CD14-positive monocyte (primary cell): Measurements from ENCODE around the gene SYNJ2. TPM values are rescaled to one million over a fixed set of nuclear protein-coding genes. Genes with fewer than 3 reads are reported as not detected.

Experiments used
- DNase-seq, 3 donors: peaks; one replicate each; pipeline ENCODE4 v3.0.0-alpha.2; 2011 to 2022
- H2AFZ ChIP-seq: 2 replicates; pipeline ENCODE4 v1.6.0; 2012; ENCODE audit warnings: mild to moderate bottlenecking, low read depth, low read length, inconsistent platforms; ENCODE audit not compliant: insufficient read depth, poor library complexity, severe bottlenecking
- H3K27ac ChIP-seq, 2 donors: 1 replicate in 1 of 2; 2 replicates in 1 of 2; pipeline ENCODE4 v1.5.1; 2012 to 2013; ENCODE audit warnings: low read length in 2 of 2, control low read depth in 1 of 2, inconsistent platforms in 1 of 2, low read depth in 1 of 2, mild to moderate bottlenecking in 1 of 2
- H3K27me3 ChIP-seq, 2 donors: one replicate each; pipeline versions ENCODE4 v1.6.0 to v1.6.1; 2011 to 2013; ENCODE audit warnings: low read length in 2 of 2; ENCODE audit not compliant: control insufficient read depth in 2 of 2, insufficient read depth in 2 of 2
- H3K36me3 ChIP-seq, 2 donors: replicated peaks in 1 of 2; 1 replicate in 1 of 2; 2 replicates in 1 of 2; pipeline versions ENCODE4 v1.5.1 to v1.6.1; 2012 to 2013; ENCODE audit warnings: low read length in 2 of 2, control low read depth in 1 of 2, inconsistent platforms in 1 of 2, mild to moderate bottlenecking in 1 of 2; ENCODE audit not compliant: insufficient read depth in 2 of 2, control insufficient read depth in 1 of 2
- H3K4me1 ChIP-seq, 2 donors: 1 replicate in 1 of 2; 2 replicates in 1 of 2; pipeline versions ENCODE4 v1.5.1 to v1.6.1; 2012 to 2013; ENCODE audit warnings: low read length in 2 of 2, control low read depth in 1 of 2, inconsistent platforms in 1 of 2, mild to moderate bottlenecking in 1 of 2, moderate library complexity in 1 of 2; ENCODE audit not compliant: insufficient read depth in 2 of 2, control insufficient read depth in 1 of 2
- H3K4me2 ChIP-seq: replicated peaks from 2 replicates; pipeline ENCODE3; 2012; ENCODE audit warnings: low read length, moderate library complexity, mild to moderate bottlenecking; ENCODE audit not compliant: poor library complexity, severe bottlenecking; ENCODE audit errors: extremely low read depth
- H3K4me3 ChIP-seq, 3 experiments: fragments of 200-600 bp in 1 of 3; sonication (generic) in 1 of 3; replicated peaks in 1 of 3; 1 replicate in 2 of 3; 2 replicates in 1 of 3; pipeline ENCODE4 v1.5.1; 2011 to 2013; ENCODE audit warnings: low read length in 3 of 3, mild to moderate bottlenecking in 3 of 3, control low read depth in 2 of 3, low read depth in 2 of 3, inconsistent platforms in 1 of 3, moderate library complexity in 1 of 3
- H3K79me2 ChIP-seq: 2 replicates; pipeline ENCODE4 v1.6.0; 2012; ENCODE audit warnings: mild to moderate bottlenecking, control low read depth, inconsistent platforms, low read length, moderate library complexity; ENCODE audit not compliant: insufficient read depth
- H3K9ac ChIP-seq: 2 replicates; pipeline ENCODE4 v1.6.0; 2017; ENCODE audit warnings: low read length, mild to moderate bottlenecking; ENCODE audit not compliant: insufficient read depth, poor library complexity, severe bottlenecking
- H3K9me3 ChIP-seq, 2 donors: replicated peaks in 1 of 2; 1 replicate in 1 of 2; 2 replicates in 1 of 2; pipeline versions ENCODE4 v1.5.1 to v1.6.1; 2012 to 2013; ENCODE audit warnings: low read length in 2 of 2, control low read depth in 1 of 2; ENCODE audit not compliant: control insufficient read depth in 1 of 2, insufficient read depth in 1 of 2
- H4K20me1 ChIP-seq: 2 replicates; pipeline ENCODE4 v1.6.0; 2012; ENCODE audit warnings: mild to moderate bottlenecking, low read length, control low read depth, moderate library complexity; ENCODE audit not compliant: insufficient read depth
- H3K27ac Mint-ChIP-seq, 7 donors: one replicate each; pipeline ENCODE4 v1.8.0; 2020; ENCODE audit warnings: mild to moderate bottlenecking in 7 of 7, mixed read lengths in 7 of 7, moderate library complexity in 6 of 7, inconsistent platforms in 2 of 7
- H3K27me3 Mint-ChIP-seq, 3 donors: one replicate each; pipeline ENCODE4 v1.8.0; 2021 to 2022; ENCODE audit warnings: low read depth in 3 of 3, mild to moderate bottlenecking in 3 of 3, mixed read lengths in 3 of 3, moderate library complexity in 3 of 3, inconsistent platforms in 1 of 3
- H3K36me3 Mint-ChIP-seq, 2 donors: one replicate each; pipeline ENCODE4 v1.8.0; 2020; ENCODE audit warnings: mixed read lengths in 2 of 2, inconsistent platforms in 1 of 2, mild to moderate bottlenecking in 1 of 2
- H3K4me1 Mint-ChIP-seq: one replicate; pipeline ENCODE4 v1.8.0; 2020; ENCODE audit warnings: mild to moderate bottlenecking, mixed read lengths
- H3K4me3 Mint-ChIP-seq, 2 donors: one replicate each; pipeline ENCODE4 v1.8.0; 2020; ENCODE audit warnings: mild to moderate bottlenecking in 2 of 2, mixed read lengths in 2 of 2, moderate library complexity in 1 of 2
- H3K9me3 Mint-ChIP-seq, 7 donors: one replicate each; pipeline ENCODE4 v1.8.0; 2020 to 2022; ENCODE audit warnings: mixed read lengths in 7 of 7, mild to moderate bottlenecking in 6 of 7, moderate library complexity in 6 of 7, inconsistent platforms in 2 of 7
- WGBS: methylation state at CpG from one replicate; pipeline ENCODE4 v1.1.5; 2013; ENCODE audit warnings: missing lambda C conversion rate; ENCODE audit not compliant: insufficient coverage; 5-methylcytosine and 5-hydroxymethylcytosine counted together
- intact Hi-C, 2 donors: fragments of 100-400 bp; cut with micrococcal nuclease; formaldehyde crosslinking; loops; one replicate each; pipeline versions ENCODE4 v1.15.0 to v1.15.1; 2023
- polyA plus RNA-seq, 3 donors: library from polyadenylated mRNA; depleted of rRNA in 1 of 3; unstranded in 2 of 3; stranded (reverse) in 1 of 3; fragments of 300-500 nt in 2 of 3; fragments of >200 nt in 1 of 3; fragmentation: Illumina TruSeq in 2 of 3; gene quantifications; 1 replicate in 2 of 3; 2 replicates in 1 of 3; pipeline ENCODE4 v1.2.3, GENCODE V29; 2012 to 2021
- TF ChIP-seq, protein P1 (sequence below): fragments of 200-600 bp; IDR thresholded peaks from one replicate; pipeline ENCODE4 v1.8.0; 2022; ENCODE audit warnings: antibody characterized with exemption, mild to moderate bottlenecking

The SYNJ2 gene
- polyA plus RNA-seq, 3 donors, result 0.82 to 2.0 (median 1.6) TPM

DNA sequence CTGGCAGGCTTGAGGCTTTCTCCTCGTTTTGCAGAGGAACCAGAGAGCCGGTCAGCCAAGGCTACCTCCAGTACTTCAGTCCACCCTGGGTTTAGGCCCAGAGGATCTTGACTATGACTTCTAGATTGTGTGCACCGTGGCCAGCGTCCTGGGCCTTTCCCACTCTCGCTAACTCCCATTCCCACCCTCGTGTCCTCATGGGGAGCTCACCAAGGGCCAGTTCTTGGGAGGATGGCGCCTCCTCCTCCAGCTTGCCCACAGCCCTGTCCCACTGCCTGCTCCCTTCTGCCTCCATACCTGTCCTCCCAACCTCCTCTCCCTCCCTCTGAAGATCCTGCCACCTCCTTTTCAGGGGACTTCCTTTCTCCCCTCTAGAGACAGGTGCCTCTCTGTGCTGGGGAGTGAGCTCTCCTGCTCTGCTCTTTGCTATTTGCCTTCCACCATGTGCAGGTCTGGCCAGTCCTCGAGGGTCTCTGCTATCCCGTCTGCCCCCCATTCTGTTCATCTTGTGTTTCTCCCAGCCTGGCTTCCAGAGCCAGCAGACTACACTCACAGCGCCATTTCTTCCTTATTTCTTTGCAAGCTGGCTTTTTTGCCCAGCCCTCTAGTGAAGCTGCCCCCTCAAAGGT lies 4.4 kb upstream of the SYNJ2 start:
- Histone ChIP-seq H3K4me3 (no peak overlapping the region), H3K4me1 (peaks cover 27% of the 10 kb centered on the region in 2 donors), H3K79me2 (no peaks in the 10 kb centered on the region), H2AFZ (no peak overlapping the region), H3K36me3 (no peaks in the 10 kb centered on the region), H3K9ac (no peak overlapping the region), H3K9me3 (peaks cover 0 to 6% of the 10 kb centered on the region in 2 donors), H3K27ac (no peak overlapping the region), H3K4me2 (no peak overlapping the region), H3K27me3 (peaks cover 5 to 16% of the 10 kb centered on the region in 2 donors), H4K20me1 (no peaks in the 10 kb centered on the region)
- peak overlapping the region in 2 of 7 donors; percentile 55 to 80 for H3K27ac Mint-ChIP-seq
- peaks cover 0 to under 1% of the 10 kb centered on the region in 2 donors for H3K36me3 Mint-ChIP-seq
- TF ChIP-seq, protein P1, sequence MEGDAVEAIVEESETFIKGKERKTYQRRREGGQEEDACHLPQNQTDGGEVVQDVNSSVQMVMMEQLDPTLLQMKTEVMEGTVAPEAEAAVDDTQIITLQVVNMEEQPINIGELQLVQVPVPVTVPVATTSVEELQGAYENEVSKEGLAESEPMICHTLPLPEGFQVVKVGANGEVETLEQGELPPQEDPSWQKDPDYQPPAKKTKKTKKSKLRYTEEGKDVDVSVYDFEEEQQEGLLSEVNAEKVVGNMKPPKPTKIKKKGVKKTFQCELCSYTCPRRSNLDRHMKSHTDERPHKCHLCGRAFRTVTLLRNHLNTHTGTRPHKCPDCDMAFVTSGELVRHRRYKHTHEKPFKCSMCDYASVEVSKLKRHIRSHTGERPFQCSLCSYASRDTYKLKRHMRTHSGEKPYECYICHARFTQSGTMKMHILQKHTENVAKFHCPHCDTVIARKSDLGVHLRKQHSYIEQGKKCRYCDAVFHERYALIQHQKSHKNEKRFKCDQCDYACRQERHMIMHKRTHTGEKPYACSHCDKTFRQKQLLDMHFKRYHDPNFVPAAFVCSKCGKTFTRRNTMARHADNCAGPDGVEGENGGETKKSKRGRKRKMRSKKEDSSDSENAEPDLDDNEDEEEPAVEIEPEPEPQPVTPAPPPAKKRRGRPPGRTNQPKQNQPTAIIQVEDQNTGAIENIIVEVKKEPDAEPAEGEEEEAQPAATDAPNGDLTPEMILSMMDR, result no peak
- H3K4me3 Mint-ChIP-seq, result no peak overlapping the region
- peaks cover 0 to 6% (median 0%) of the 10 kb centered on the region in 7 donors for H3K9me3 Mint-ChIP-seq
- peaks cover 38% of the 10 kb centered on the region for H3K4me1 Mint-ChIP-seq
- H3K27me3 Mint-ChIP-seq, result peaks cover 20 to 38% (median 26%) of the 10 kb centered on the region in 3 donors
- no peak for DNase-seq
- intact Hi-C loops, result no loop called here
- 91% methylated on average over 10 of the region's 10 CpGs for WGBS

GRCh38 chr6:157978021-157978783 lies 3.5 kb upstream of the SYNJ2 start:
- 84% methylated on average over 11 of the region's 16 CpGs for whole genome bisulfite sequencing
- H3K4me3 Mint-ChIP-seq, result no peak overlapping the region
- peaks cover 0 to 6% (median 0%) of the 10 kb centered on the region in 7 donors for H3K9me3 Mint-ChIP-seq

More at GRCh38 chr6:157978021-157978783, 3.5 kb upstream of the SYNJ2 start:
- Histone ChIP-seq H2AFZ (no peak overlapping the region), H3K79me2 (no peaks in the 10 kb centered on the region), H3K4me1 (peaks cover 32 to 33% of the 10 kb centered on the region in 2 donors), H3K4me2 (no peak overlapping the region), H3K36me3 (no peaks in the 10 kb centered on the region), H3K27ac (no peak overlapping the region), H3K9ac (no peak overlapping the region), H4K20me1 (no peaks in the 10 kb centered on the region), H3K27me3 (peaks cover 13 to 25% of the 10 kb centered on the region in 2 donors), H3K9me3 (peaks cover 0 to 6% of the 10 kb centered on the region in 2 donors), H3K4me3 (no peak overlapping the region)
- H3K36me3 Mint-ChIP-seq, result peaks cover 3 to 4% of the 10 kb centered on the region in 2 donors
- H3K27me3 Mint-ChIP-seq, result peaks cover 24 to 47% (median 32%) of the 10 kb centered on the region in 3 donors
- H3K4me1 Mint-ChIP-seq, result peaks cover 43% of the 10 kb centered on the region
- intact Hi-C loops, result no loop called here
- TF ChIP-seq, protein P1, result no peak
- H3K27ac Mint-ChIP-seq, result peak overlapping the region in 1 of 7 donors; percentile 27
- DNase-seq, result no peak
